22Rv1 (cell line): Measurements from ENCODE around the gene GARIN1A.
"Not testable (repeated sequence)": the region's sequence is repeated elsewhere in the genome, so short reads cannot be mapped to it uniquely, and the experiment has no call there.

ENCODE experiments used
- H3K27ac ChIP-seq: fragments of 450-650 bp; 2 replicates; pipeline ENCODE4 v1.5.1; 2017
- CTCF ChIP-seq: fragments of 450-650 bp; IDR thresholded peaks from 2 replicates; pipeline ENCODE4 v1.5.1; 2017; ENCODE audit warnings: mild to moderate bottlenecking
- ZFX ChIP-seq: fragments of 450-650 bp; IDR thresholded peaks from 2 replicates; pipeline ENCODE4 v1.6.1; 2017; ENCODE audit warnings: antibody characterized with exemption, borderline replicate concordance

Gene GARIN1A

GRCh38 chr7:128671992-128672391 lies at the start of gene GARIN1A:
TSS of gene GARIN1A (plus strand) at chr7:128672292. CDS start at chr7:128672398, 106 bp downstream.
- TF ChIP-seq ZFX (no peak), CTCF (no peak)
- H3K27ac ChIP-seq: no peak within 1 kb of the TSS

GRCh38 chr7:128627124-128627523 lies 45.0 kb upstream of the GARIN1A start:
- H3K27ac ChIP-seq: not testable (repeated sequence)

GRCh38 chr7:128633915-128634314 lies 38.2 kb upstream of the GARIN1A start:
- not testable (repeated sequence) for H3K27ac ChIP-seq

- H3K27ac ChIP-seq: not testable (repeated sequence)
Measured at GRCh38 chr7:128645206-128645605, 26.9 kb upstream of the GARIN1A start.

- not testable (repeated sequence) for H3K27ac ChIP-seq
Measured at GRCh38 chr7:128645844-128646243, 26.2 kb upstream of the GARIN1A start.

- not testable (repeated sequence) for H3K27ac ChIP-seq
Measured at GRCh38 chr7:128646877-128647276, 25.2 kb upstream of the GARIN1A start.

- H3K27ac ChIP-seq: not testable (repeated sequence)
Measured at GRCh38 chr7:128651096-128651495, 21.0 kb upstream of the GARIN1A start.

GRCh38 chr7:128652606-128653005 lies 19.5 kb upstream of the GARIN1A start:
- H3K27ac ChIP-seq: not testable (repeated sequence)

- H3K27ac ChIP-seq: not testable (repeated sequence)
Measured at GRCh38 chr7:128653197-128653596, 18.9 kb upstream of the GARIN1A start.

- H3K27ac ChIP-seq: not testable (repeated sequence)
Measured at GRCh38 chr7:128654080-128654479, 18.0 kb upstream of the GARIN1A start.

GRCh38 chr7:128654501-128654900 lies 17.6 kb upstream of the GARIN1A start:
- H3K27ac ChIP-seq: not testable (repeated sequence)

- H3K27ac ChIP-seq: not testable (repeated sequence)
Measured at GRCh38 chr7:128658428-128658827, 13.7 kb upstream of the GARIN1A start.

GRCh38 chr7:128660596-128660995 lies 11.5 kb upstream of the GARIN1A start:
- TF ChIP-seq CTCF (no peak), ZFX (no peak)
- H3K27ac ChIP-seq: no peak overlapping the region

- TF ChIP-seq ZFX (no peak), CTCF (no peak)
- no peak overlapping the region for H3K27ac ChIP-seq
Measured at GRCh38 chr7:128661446-128661845, 10.6 kb upstream of the GARIN1A start.
